Measurements from ENCODE around the gene CAPZB. TPM values are rescaled to one million over a fixed set of nuclear protein-coding genes. Genes with fewer than 3 reads are reported as not detected.

The CAPZB gene
- total RNA-seq, 1 experiment from 2014 or later = 348 TPM

GRCh38 chr1:19405761-19406487, 79.4 kb downstream of the CAPZB start:
- H3K23me2 ChIP-seq (ENCODE audit: insufficient read length, low read depth, low read length, poor library complexity, severe bottlenecking) = no peaks in the 10 kb centered on the region
- H4K8ac ChIP-seq (replicated peaks; ENCODE audit: insufficient read length, low read depth, low read length) = no peak overlapping the region
- no CpG with 5 or more reads among the region's 22 CpGs for WGBS (ENCODE audit: extremely low coverage, insufficient read length, low lambda C conversion rate)
- H3K9me3 ChIP-seq (ENCODE audit: control insufficient read depth, low read depth, low read length) = no peaks in the 10 kb centered on the region
- H3K27me3 ChIP-seq (ENCODE audit: insufficient read depth, low read length) = no peaks in the 10 kb centered on the region
- no peak overlapping the region for H3K4me2 ChIP-seq (ENCODE audit: insufficient read depth, insufficient read length, low read length)
- no peak overlapping the region for H4K91ac ChIP-seq (ENCODE audit: insufficient read length, low read depth, low read length)
- H3K23ac ChIP-seq (ENCODE audit: insufficient read length, low read depth, low read length) = no peak overlapping the region
- H2BK120ac ChIP-seq (ENCODE audit: low read depth, low read length, poor library complexity, severe bottlenecking) = no peak overlapping the region
- H2BK20ac ChIP-seq (ENCODE audit: low read depth, low read length, poor library complexity, severe bottlenecking) = no peak overlapping the region
- no peak overlapping the region for H3K9ac ChIP-seq (ENCODE audit: extremely low read depth, insufficient read length, low read length)
- H3K4me1 ChIP-seq (ENCODE audit: insufficient read depth, low read length) = peaks cover 9% of the 10 kb centered on the region
- H3K18ac ChIP-seq (ENCODE audit: insufficient read length, low read depth, low read length) = no peak overlapping the region
- H3K79me2 ChIP-seq (ENCODE audit: insufficient read depth, low read length) = peaks cover 2% of the 10 kb centered on the region; the same call in 1 of the 2 replicates
- no peak overlapping the region for H3K27ac ChIP-seq (ENCODE audit: insufficient read length, low read depth, low read length)
- H4K20me1 ChIP-seq (ENCODE audit: control insufficient read depth, insufficient read depth, insufficient read length) = peaks cover 3% of the 10 kb centered on the region
- H2BK15ac ChIP-seq (ENCODE audit: low read depth, low read length) = no peak overlapping the region
- H3K14ac ChIP-seq (ENCODE audit: insufficient read depth, low read length) = no peak overlapping the region
- H2BK12ac ChIP-seq (ENCODE audit: insufficient read length, low read depth, low read length) = no peak overlapping the region
- no peak overlapping the region for H2AK5ac ChIP-seq (ENCODE audit: insufficient read length, low read length)
- Mint-ChIP-seq H3K27ac (peak overlapping the region; percentile 11 to 85 (median 12); a peak in 4 of 7 replicates), H3K4me3 (no peak overlapping the region), H3K36me3 (ENCODE audit: insufficient read depth in 1 of 3, low read depth in 3 of 3) (peaks cover 5 to 25% (median 7%) of the 10 kb centered on the region in 3 experiments; a peak in 5 of 7 replicates), H3K4me1 (peaks cover 59 to 62% of the 10 kb centered on the region in 2 experiments), H3K27me3 (ENCODE audit: low read depth) (no peaks in the 10 kb centered on the region), H3K9me3 (no peaks in the 10 kb centered on the region)
- peaks cover 13% of the 10 kb centered on the region for H3K79me1 ChIP-seq (ENCODE audit: insufficient read depth, low read depth, low read length, poor library complexity, severe bottlenecking)
- H3K56ac ChIP-seq (ENCODE audit: insufficient read length, low read depth, low read length) = no peak overlapping the region
- DNase-seq = no peak
- H3T11ph ChIP-seq (ENCODE audit: low read length) = no peak overlapping the region
- no peak overlapping the region for H2AFZ ChIP-seq (ENCODE audit: low read length)
- no peak overlapping the region for H3K4ac ChIP-seq (ENCODE audit: low read depth, low read length)
- H4K5ac ChIP-seq (ENCODE audit: insufficient read length, low read depth, low read length) = no peak overlapping the region
- no peak overlapping the region for H2BK5ac ChIP-seq (ENCODE audit: insufficient read length, low read length)
- no peak for TF ChIP-seq CTCF (conservative IDR thresholded peaks at IDR 0.05)

Data from H9 (cell line).